DMS79 treated with DMSO at 0.1 percent for 48 hours (cell line): ENCODE data around the gene CENPE.
A peak's percentile ranks its signal among the peaks of the same experiment; 100 is the strongest.

Source experiments
- DNase-seq: peaks from one replicate; lab custom pipeline; 2025; lab: John Stamatoyannopoulos, UW

CENPE gene

GRCh38 chr4:103136671-103137445 lies 61.3 kb downstream of the CENPE start:
- DNase-seq: no peak

GRCh38 chr4:103129174-103129573 lies 69.0 kb downstream of the CENPE start:
- no peak for DNase-seq

DNA sequence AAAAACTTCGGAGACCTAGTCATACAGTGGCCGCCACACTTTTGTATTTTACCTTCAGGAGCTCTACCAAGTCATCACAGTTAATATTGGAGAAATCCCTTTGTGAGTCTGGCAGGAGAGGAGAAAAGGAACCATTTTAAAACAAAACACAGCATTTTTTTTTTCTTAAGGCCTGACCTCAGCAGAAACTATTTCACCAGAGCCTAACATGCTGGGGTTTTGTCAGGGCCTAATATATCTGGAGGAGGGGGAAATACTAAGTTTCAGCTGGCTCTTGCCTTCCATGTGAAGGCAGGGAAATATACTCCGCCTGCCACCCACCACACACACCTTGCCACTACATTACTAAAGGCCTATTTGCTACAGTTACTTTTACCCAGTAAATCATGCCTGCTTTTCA lies 72.0 kb downstream of the CENPE start:
- DNase-seq: no peak

GRCh38 chr4:103123114-103123513 lies 75.0 kb downstream of the CENPE start:
- DNase-seq: no peak

DNA sequence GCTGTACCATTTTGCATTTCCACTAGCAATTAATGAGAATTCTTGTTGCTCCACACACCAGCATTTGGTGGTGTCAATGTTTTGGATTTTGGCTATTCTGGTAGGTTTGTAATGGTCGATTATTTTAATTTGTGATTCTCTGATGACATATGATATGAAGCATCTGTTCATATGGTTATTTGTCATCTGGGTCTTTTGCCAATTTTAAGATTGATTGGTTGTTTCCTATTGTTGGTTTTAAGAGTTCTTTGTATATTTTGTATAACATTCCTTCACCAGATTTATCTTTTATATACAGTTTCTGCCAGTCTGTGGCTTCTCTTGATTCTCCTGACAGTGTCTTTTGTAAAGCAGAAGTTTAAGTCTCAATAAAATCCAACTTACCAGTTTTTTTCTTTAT lies 80.0 kb downstream of the CENPE start:
- no peak for DNase-seq

GRCh38 chr4:103111598-103111997 lies 86.5 kb downstream of the CENPE start:
- no peak for DNase-seq

DNA sequence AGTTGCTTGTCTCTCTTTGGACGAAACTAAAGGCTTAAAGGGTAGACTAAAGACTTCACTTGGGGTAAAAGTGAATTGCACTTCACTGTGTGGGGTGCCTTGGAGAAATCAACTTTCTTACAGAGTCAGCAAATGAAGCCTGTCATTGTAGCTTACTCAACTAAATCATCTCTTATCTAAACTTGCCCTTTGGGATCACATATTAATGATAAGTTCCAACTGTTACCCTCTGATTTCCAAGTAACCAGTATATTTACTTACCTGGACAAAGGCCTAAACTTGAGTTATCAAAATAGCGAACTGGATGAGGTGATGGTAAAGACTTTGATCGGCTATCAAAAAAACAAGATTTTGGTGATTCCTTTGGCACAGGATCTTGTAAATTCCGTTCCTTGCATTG lies 89.6 kb downstream of the CENPE start:
- DNase-seq: no peak

DNA sequence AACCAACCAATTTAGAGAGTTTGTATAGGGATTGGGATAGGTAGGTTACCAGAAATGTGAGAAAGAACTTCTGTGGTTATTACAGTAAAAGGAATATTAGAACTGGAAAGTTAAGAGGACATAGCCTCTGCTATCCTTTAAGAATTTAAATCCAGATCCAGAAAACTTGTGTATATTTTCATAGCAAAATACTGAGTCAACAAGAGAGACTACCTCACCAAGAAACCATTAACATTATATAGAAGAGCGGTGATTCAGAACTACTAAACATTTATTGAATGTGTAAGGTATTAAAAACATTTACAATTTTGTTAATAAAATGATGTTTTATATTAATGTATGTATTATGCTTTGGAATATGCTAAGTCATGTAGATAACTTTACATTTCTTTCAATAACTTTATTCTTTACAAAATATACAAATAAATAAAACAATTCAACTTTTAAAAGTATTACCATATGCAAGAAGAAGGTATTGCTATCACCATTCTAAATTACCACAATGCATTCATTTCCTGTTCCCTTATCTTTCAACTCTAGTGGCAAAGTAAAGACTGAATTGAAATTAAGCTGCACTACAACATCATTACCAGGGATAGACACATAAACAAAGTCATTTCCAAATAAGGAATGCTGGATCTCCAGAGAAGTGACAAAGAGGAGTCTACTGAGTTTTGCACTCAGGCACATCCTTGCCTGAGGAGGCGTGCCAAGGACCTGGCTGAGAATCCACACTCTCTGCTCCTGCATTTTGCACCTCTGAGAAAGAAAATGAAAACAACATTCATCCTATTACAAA lies 92.4 kb downstream of the CENPE start:
- DNase-seq: no peak

DNA sequence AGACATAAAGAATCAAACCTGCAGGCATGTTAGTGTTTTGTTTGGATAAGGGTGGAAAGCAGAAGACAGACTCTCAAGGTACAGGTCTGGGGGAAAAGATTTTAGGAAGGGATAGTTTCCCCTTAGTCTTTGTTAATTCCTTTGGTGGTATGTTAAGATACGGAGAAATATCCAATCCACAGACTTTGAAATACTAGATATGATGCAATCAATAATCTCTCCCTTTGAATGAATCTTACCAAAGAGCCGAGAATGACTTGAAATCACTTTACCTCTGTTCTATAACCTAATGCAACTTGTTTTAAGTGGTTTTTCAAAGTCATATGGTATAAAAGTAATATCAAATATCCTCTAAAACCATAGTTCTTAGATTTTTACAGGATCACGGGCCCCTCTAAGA lies 93.3 kb downstream of the CENPE start:
- DNase-seq: no peak

GRCh38 chr4:103100691-103101090 lies 97.5 kb downstream of the CENPE start:
- DNase-seq: no peak

GRCh38 chr4:103099691-103100392 lies 98.3 kb downstream of the CENPE start, which contains the start of gene BDH2:
TSS of gene BDH2 (minus strand) at chr4:103099834. CDS start at chr4:103096254, 3,580 bp downstream.
- DNase-seq: peak; percentile 56

- DNase-seq: no peak
Measured at GRCh38 chr4:103098756-103099440, 99.2 kb downstream of the CENPE start.

DNA sequence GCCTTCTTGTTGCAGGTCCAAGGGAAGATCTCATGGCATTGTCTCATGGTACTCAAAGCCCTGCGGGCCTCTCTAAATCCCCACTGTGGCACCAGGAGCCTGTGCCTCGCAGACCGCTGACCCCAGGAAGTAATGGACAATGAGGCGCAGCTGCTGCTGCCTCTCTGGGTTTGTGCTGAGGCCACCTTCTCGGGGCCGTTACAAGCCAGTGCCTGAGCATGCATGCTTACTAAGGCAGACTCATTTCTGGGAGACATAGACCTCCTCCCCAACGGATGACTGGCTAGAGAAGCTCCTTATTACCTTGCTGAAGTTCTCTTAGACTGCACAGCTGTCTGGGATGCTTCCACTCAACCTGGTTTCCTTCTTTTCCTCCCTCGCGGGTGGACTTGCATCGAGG lies 99.8 kb downstream of the CENPE start:
- no peak for DNase-seq

DNA sequence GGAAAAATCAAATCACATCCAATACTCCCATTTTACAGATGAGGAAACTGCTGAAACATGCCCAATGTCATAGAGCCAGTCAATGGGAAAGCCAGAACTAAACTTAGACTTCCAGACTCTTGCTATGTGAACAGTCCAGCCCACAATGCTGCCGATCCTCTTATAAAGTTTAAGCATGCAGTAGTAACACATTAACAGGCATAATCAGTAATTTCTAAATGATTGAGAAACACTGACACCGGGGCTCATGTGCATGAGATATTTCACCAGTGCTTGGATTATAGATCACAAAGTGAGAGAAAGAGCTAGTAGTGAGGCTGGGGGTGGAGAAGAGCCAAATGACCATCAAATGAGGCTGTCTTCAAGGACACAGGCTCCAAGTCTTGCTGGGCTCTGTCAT lies 101.0 kb downstream of the CENPE start:
- no peak for DNase-seq

DNA sequence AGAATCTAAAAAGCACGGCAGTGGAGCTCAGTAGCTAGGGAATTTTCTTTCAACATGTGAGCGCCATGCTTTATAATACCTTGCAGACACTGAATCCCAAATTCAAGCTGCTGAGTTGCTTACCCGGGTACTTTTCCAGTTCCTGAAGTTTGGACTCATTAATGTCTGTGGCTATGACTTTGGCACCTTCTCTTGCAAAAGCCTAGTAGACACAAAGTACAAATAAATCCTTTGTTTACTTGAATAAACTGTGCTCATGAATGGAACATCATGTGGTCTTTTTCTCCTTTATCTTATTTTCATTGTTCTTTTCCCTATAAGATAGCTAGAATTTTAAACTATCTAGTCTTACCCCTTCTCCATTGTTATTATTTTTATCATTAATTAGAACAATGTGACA lies 103.1 kb downstream of the CENPE start:
- DNase-seq: no peak

DNA sequence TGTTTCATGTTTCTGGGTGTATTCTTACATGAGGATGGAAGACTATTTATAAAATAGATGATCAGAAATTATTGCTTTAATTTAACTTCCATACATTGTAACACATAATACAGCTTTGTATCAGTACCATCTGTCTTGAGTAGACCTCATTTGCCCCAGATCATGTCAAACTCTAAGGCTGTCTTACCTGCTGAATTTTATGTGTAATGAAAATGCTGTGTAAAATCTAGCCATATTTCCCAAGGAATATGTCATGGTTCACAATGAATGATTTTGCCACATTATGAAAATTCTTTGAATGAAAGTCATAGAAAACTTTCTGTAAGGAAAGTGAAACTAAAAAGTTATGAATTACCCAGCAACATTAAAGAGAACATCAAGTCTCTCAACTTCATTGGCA lies 105.9 kb downstream of the CENPE start:
- DNase-seq: no peak

DNA sequence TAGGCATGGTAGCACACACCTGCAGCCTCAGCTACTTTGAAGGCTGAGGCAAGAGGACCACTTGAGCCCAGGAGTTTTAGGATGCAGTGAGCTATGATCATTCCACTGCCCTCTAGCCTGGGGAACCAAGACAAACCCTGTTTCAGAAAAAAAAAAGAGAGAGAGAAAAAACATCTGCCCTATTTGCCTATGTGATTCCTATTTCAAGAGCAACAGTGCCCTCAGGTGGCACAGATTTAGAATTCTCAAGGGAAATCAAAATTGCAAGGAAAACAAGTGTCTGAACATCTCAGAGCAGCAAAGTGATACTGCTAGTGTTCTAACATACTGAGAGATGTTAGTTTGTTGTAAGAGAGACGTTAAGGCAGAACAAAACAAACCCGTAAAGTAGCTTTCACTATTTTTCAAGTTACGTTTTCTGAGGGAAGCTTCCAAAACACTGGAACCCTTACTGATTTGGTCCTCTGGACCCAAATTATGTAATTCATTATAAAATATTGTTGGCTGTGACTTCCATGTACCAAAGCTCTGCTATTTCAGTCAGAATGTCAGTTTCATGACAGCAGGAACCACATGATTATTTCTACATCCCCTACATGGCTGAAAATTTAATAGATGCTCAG lies 106.4 kb downstream of the CENPE start:
- DNase-seq: peak; percentile 1

DNA sequence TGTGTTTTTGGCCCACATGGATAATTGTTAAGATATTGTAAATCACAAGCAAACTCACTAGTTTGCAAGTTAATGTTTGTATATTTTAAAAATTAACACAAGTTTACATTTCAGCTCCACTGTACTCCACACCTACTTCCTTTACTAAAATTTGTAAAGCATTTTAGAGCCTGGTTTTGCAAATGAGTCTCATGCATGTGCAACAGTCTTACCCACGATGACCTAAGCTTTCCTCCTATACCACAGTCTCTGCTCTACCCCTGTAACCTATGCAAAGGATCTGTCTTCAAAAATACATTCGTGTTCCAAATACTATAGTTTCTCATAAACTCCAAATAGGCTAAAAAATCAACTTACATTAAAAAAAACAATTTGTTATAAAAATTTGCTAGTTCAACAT lies 108.7 kb downstream of the CENPE start:
- DNase-seq: no peak

DNA sequence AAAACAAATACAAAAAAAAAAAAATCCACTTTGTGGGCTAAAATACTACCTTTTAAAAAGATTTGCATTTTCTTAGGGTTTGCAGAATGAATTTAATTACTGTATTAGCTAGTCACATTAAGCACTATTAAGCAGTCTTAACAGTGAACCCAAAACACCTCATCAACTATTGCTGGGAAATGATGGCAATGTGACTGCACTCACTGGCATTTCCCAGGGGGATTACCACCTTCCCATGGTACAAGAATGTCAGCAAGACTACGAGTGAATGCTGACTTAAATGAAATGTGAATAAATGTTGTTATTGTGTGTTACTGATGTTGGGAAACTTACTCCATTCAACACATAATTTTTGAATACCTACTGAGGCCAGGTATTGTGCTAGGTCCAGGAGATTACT lies 111.6 kb downstream of the CENPE start:
- DNase-seq: no peak

GRCh38 chr4:103085555-103086196 lies 112.5 kb downstream of the CENPE start:
- DNase-seq: no peak

- DNase-seq: no peak
Measured at GRCh38 chr4:103079621-103080020, 118.5 kb downstream of the CENPE start.
